WTC11 (cell line): ENCODE results near the gene RGS9. TPM values are rescaled to one million over a fixed set of nuclear protein-coding genes. Genes with fewer than 3 reads are reported as not detected.

Source experiments
- ATAC-seq: fragments of 200-7000 bp; cut with Tn5 transposase; 2 replicates; pipeline ENCODE4 v1.10.0; 2021; ENCODE audit warnings: mild to moderate bottlenecking, moderate library complexity
- CTCF ChIA-PET: fragments of 300-600 bp; sonication (Branson Sonifier 250); formaldehyde crosslinking; loops from one replicate; lab custom pipeline; 2021; ENCODE audit warnings: antibody characterized with exemption; lab: Charles Lee
- POLR2A ChIA-PET: fragments of 350-600 bp; sonication (Branson Sonifier 250); formaldehyde crosslinking; loops from one replicate; lab custom pipeline; 2021; ENCODE audit warnings: antibody characterized with exemption; lab: Charles Lee
- DNase-seq: peaks from one replicate; pipeline ENCODE4 v3.0.0; 2021; ENCODE audit warnings: low spot score
- H3K27ac Mint-ChIP-seq: 2 replicates; pipeline ENCODE4 v1.8.0; 2021; ENCODE audit warnings: mixed read lengths
- H3K27me3 Mint-ChIP-seq: 2 replicates; pipeline ENCODE4 v1.8.0; 2021; ENCODE audit warnings: low read depth, mild to moderate bottlenecking, moderate library complexity, mixed read lengths
- H3K36me3 Mint-ChIP-seq: 2 replicates; pipeline ENCODE4 v1.8.0; 2021; ENCODE audit warnings: mixed read lengths
- H3K4me1 Mint-ChIP-seq: 2 replicates; pipeline ENCODE4 v1.8.0; 2022; ENCODE audit warnings: mixed read lengths
- H3K4me3 Mint-ChIP-seq: 2 replicates; pipeline ENCODE4 v1.8.0; 2021; ENCODE audit warnings: mild to moderate bottlenecking, moderate library complexity, mixed read lengths
- H3K9me3 Mint-ChIP-seq: 2 replicates; pipeline ENCODE4 v1.8.0; 2021; ENCODE audit warnings: mixed read lengths
- ARID4B ChIP-seq: sonication (generic); formaldehyde crosslinking; IDR thresholded peaks from 2 replicates; pipeline ENCODE4 v1.8.0; 2023; ENCODE audit warnings: missing genetic modification reagents, mild to moderate bottlenecking, borderline replicate concordance
- CBFB ChIP-seq: sonication (generic); formaldehyde crosslinking; IDR thresholded peaks from 2 replicates; pipeline ENCODE4 v1.8.1; 2022; ENCODE audit warnings: mild to moderate bottlenecking, low read depth, missing genetic modification reagents
- CREB1 ChIP-seq: sonication (generic); formaldehyde crosslinking; IDR thresholded peaks from 2 replicates; pipeline ENCODE4 v1.8.0; 2023; ENCODE audit warnings: mild to moderate bottlenecking, missing genetic modification reagents
- E2F1 ChIP-seq: sonication (generic); formaldehyde crosslinking; IDR thresholded peaks from 2 replicates; pipeline ENCODE4 v1.8.0; 2022; ENCODE audit warnings: mild to moderate bottlenecking, missing genetic modification reagents
- ERG ChIP-seq: fragments of 250-450 bp; sonication (Bioruptor Pico); IDR thresholded peaks from 2 replicates; pipeline ENCODE4 v1.8.0; 2021; ENCODE audit warnings: mild to moderate bottlenecking
- FOXJ3 ChIP-seq: sonication (generic); formaldehyde crosslinking; IDR thresholded peaks from 2 replicates; pipeline ENCODE4 v1.9.0; 2021; ENCODE audit warnings: missing genetic modification reagents, mild to moderate bottlenecking, borderline replicate concordance
- FOXK1 ChIP-seq: sonication (generic); formaldehyde crosslinking; IDR thresholded peaks from 2 replicates; pipeline ENCODE4 v1.8.0; 2022; ENCODE audit warnings: mild to moderate bottlenecking, moderate library complexity, missing genetic modification reagents
- FOXP4 ChIP-seq: sonication (generic); formaldehyde crosslinking; IDR thresholded peaks from 2 replicates; pipeline ENCODE4 v1.8.0; 2022; ENCODE audit warnings: mild to moderate bottlenecking, missing genetic modification reagents
- SOX15 ChIP-seq: fragments of 250-450 bp; sonication (Bioruptor Pico); IDR thresholded peaks from 2 replicates; pipeline ENCODE4 v1.9.0; 2021; ENCODE audit warnings: mild to moderate bottlenecking
- STAT6 ChIP-seq: sonication (generic); formaldehyde crosslinking; conservative IDR thresholded peaks from 2 replicates; pipeline ENCODE4 v1.8.1; 2023; ENCODE audit warnings: mild to moderate bottlenecking, low read depth, missing genetic modification reagents, moderate library complexity
- TCF7 ChIP-seq: sonication (generic); formaldehyde crosslinking; IDR thresholded peaks from 2 replicates; pipeline ENCODE4 v1.8.0; 2022; ENCODE audit warnings: mild to moderate bottlenecking, low read depth, missing genetic modification reagents, moderate library complexity
- ZNF219 ChIP-seq: sonication (generic); formaldehyde crosslinking; IDR thresholded peaks from 2 replicates; pipeline ENCODE4 v1.8.0; 2023; ENCODE audit warnings: missing genetic modification reagents, mild to moderate bottlenecking, borderline replicate concordance
- ZNF232 ChIP-seq: sonication (generic); formaldehyde crosslinking; IDR thresholded peaks from 2 replicates; pipeline ENCODE4 v1.8.0; 2022; ENCODE audit warnings: mild to moderate bottlenecking, missing genetic modification reagents
- ZNF416 ChIP-seq: fragments of 250-450 bp; sonication (Bioruptor Pico); IDR thresholded peaks from 2 replicates; pipeline ENCODE4 v1.9.0; 2021; ENCODE audit warnings: mild to moderate bottlenecking, inconsistent platforms
- ZNF671 ChIP-seq: fragments of 250-450 bp; sonication (Bioruptor Pico); IDR thresholded peaks from 2 replicates; pipeline ENCODE4 v1.8.0; 2021; ENCODE audit warnings: mild to moderate bottlenecking
- total RNA-seq: library from RNA; stranded (reverse); gene quantifications from 3 replicates; pipeline ENCODE4 v1.2.3, GENCODE V29; 2021
- TF ChIP-seq, protein P1 (sequence below): sonication (generic); formaldehyde crosslinking; IDR thresholded peaks from 2 replicates; pipeline ENCODE4 v1.8.1; 2023; ENCODE audit warnings: mild to moderate bottlenecking, missing genetic modification reagents, moderate library complexity
- TF ChIP-seq, protein P2 (sequence below): sonication (generic); formaldehyde crosslinking; IDR thresholded peaks from 2 replicates; pipeline ENCODE4 v1.8.1; 2022; ENCODE audit warnings: low read depth, missing genetic modification reagents, borderline replicate concordance
- TF ChIP-seq, protein P3 (sequence below): sonication (generic); formaldehyde crosslinking; IDR thresholded peaks from 2 replicates; pipeline ENCODE4 v1.8.1; 2023; ENCODE audit warnings: mild to moderate bottlenecking, missing genetic modification reagents, moderate library complexity

The RGS9 gene
- total RNA-seq, 1 experiment from 2014 or later: 11.3 TPM

GRCh38 chr17:65173976-65174683 lies 37.0 kb downstream of the RGS9 start (continued):
- TF ChIP-seq ZNF416 (CRISPR knock-in tag) (no peak), E2F1 (CRISPR knock-in tag) (no peak), ERG (CRISPR knock-in tag) (no peak), ZNF232 (CRISPR knock-in tag) (no peak), ARID4B (CRISPR knock-in tag) (no peak), FOXP4 (CRISPR knock-in tag) (no peak), CBFB (CRISPR knock-in tag) (no peak)
- TF ChIP-seq, protein P1, sequence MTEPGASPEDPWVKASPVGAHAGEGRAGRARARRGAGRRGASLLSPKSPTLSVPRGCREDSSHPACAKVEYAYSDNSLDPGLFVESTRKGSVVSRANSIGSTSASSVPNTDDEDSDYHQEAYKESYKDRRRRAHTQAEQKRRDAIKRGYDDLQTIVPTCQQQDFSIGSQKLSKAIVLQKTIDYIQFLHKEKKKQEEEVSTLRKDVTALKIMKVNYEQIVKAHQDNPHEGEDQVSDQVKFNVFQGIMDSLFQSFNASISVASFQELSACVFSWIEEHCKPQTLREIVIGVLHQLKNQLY: no peak

GRCh38 chr17:65174974-65175373 lies 37.8 kb downstream of the RGS9 start:
- Mint-ChIP-seq H3K27me3 (no peaks in the 10 kb centered on the region; the same call in 1 of the 2 replicates), H3K4me3 (no peak overlapping the region), H3K9me3 (peaks cover 13% of the 10 kb centered on the region), H3K4me1 (peaks cover 6% of the 10 kb centered on the region; the same call in 1 of the 2 replicates), H3K36me3 (no peaks in the 10 kb centered on the region), H3K27ac (no peak overlapping the region)
- ATAC-seq (no peak), DNase-seq (no peak)
- ChIA-PET POLR2A (no interaction called here), CTCF (no interaction called here)
- TF ChIP-seq SOX15 (CRISPR knock-in tag): no peak
- no peak for TF ChIP-seq FOXK1 (CRISPR knock-in tag)
- TF ChIP-seq FOXJ3 (CRISPR knock-in tag): no peak
- TF ChIP-seq ZNF671 (CRISPR knock-in tag): no peak
- TF ChIP-seq, protein P2, sequence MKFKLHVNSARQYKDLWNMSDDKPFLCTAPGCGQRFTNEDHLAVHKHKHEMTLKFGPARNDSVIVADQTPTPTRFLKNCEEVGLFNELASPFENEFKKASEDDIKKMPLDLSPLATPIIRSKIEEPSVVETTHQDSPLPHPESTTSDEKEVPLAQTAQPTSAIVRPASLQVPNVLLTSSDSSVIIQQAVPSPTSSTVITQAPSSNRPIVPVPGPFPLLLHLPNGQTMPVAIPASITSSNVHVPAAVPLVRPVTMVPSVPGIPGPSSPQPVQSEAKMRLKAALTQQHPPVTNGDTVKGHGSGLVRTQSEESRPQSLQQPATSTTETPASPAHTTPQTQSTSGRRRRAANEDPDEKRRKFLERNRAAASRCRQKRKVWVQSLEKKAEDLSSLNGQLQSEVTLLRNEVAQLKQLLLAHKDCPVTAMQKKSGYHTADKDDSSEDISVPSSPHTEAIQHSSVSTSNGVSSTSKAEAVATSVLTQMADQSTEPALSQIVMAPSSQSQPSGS: no peak
- TF ChIP-seq STAT6: no peak
- no peak for TF ChIP-seq CREB1
- no peak for TF ChIP-seq TCF7 (CRISPR knock-in tag)
- TF ChIP-seq ZNF219: no peak
- no peak for TF ChIP-seq ZNF232 (CRISPR knock-in tag)
- TF ChIP-seq, protein P3, sequence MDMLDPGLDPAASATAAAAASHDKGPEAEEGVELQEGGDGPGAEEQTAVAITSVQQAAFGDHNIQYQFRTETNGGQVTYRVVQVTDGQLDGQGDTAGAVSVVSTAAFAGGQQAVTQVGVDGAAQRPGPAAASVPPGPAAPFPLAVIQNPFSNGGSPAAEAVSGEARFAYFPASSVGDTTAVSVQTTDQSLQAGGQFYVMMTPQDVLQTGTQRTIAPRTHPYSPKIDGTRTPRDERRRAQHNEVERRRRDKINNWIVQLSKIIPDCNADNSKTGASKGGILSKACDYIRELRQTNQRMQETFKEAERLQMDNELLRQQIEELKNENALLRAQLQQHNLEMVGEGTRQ (CRISPR knock-in tag): no peak
- no peak for TF ChIP-seq E2F1 (CRISPR knock-in tag)
